GM19397 (cell line): Measurements from ENCODE around the gene ARSD.

Source experiments
- ATAC-seq: cut with Tn5 transposase; IDR thresholded peaks from one replicate; pipeline ENCODE4 v1.9.1; 2021; ENCODE audit warnings: mild to moderate bottlenecking, moderate library complexity; ENCODE audit not compliant: unreplicated experiment

The ARSD gene

DNA sequence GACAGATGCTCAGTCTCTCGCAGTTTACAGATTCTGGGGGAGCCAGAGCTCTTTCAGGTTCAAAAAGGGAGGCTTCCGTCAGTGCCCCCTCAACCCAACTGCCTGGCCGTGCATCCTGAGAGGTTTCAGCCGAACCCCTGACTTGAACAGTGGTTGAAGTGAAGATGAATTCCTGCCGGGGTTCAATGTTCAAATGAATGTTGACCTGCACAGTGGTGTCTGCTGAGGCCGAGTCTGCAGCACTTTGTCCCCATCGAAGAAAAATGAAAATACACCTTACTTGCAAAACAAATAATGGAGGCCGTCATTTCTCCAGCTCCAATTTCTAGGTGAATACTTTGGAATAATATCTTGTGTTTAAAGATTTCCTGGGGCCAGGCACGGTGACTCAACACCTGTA, 66.7 kb downstream of the ARSD start:
- ATAC-seq: no peak

DNA sequence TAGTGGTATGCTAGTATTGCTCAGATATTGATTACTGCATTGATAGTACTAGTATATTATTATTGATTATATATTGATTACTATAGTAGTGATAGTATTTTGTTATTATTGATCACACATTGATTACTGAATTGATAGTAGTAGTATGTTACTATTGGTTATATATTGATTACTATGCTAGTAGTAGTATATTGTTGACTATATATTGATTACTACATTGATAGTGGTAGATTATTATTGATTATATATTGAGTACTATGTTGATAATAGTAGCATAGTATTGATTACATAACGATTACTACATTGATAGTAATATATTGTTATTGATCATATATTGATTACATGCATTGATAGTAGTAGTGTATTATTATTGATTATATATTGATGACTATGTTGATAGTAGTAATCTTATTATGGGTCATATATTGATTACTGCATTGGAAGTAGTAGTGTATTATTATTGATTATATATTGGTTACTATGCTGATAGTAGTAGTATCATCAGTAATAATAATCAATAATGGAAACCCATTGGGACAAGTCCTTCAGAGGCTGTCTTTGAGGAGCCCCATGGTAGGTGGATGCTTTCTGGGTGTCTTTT, 69.8 kb downstream of the ARSD start:
- no peak for ATAC-seq

DNA sequence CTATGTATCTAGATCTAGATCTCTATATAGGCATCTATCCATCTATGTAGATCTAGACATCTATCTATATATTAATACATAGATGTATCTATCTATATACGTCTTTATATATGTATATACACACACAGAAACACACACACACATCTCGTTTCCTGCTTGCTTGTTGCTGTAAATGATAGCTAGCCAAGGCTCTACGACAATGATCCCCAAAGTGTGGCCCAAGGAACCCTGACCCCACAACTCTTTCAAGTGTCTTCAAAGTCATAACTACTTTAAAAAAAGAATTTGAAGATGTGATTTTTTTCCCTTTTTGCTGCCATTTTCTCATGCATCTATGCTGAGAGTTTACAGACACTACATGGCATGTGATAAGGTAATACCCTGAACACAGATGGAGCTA, 71.6 kb downstream of the ARSD start:
- ATAC-seq: no peak

DNA sequence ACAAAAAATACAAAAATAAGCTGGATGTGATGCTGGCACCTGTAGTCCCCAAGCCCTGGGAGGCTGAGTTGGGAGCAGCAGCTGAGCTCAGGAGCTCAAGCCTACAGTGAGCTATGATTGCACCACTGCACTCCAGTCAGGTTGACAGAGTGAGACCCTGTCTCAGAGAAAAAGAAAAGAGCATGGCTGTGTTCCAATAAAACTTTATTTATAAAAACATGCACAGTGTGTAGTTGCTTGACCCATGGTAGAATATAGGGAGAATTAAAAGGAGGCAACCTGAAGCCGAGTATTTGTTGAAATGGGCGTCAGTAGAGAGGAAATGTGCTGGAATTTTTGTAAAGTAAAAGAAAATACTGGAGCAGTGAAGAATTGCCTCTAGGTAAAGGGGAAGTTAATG, 73.4 kb downstream of the ARSD start:
- ATAC-seq: no peak

DNA sequence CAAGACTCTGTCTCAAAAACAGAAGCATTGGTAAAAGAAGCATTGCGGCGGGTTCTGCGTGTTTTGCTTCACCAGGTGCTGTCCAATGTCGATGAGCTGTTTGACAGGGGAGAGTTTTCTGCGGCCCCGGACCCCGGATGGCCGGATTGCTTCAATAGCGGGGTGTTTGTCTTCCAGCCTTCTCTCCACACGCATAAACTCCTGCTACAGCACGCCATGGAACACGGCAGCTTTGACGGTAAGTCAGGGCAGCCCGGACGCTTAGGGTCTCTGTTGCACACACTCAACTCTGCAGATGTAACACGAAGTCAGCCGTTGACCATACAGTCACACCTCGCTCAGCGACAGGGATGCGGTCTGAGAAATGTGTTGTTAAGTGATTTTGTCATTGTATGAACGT, 74.2 kb downstream of the ARSD start:
- no peak for ATAC-seq
